ENCODE measurements around the gene PEF1.

DNA sequence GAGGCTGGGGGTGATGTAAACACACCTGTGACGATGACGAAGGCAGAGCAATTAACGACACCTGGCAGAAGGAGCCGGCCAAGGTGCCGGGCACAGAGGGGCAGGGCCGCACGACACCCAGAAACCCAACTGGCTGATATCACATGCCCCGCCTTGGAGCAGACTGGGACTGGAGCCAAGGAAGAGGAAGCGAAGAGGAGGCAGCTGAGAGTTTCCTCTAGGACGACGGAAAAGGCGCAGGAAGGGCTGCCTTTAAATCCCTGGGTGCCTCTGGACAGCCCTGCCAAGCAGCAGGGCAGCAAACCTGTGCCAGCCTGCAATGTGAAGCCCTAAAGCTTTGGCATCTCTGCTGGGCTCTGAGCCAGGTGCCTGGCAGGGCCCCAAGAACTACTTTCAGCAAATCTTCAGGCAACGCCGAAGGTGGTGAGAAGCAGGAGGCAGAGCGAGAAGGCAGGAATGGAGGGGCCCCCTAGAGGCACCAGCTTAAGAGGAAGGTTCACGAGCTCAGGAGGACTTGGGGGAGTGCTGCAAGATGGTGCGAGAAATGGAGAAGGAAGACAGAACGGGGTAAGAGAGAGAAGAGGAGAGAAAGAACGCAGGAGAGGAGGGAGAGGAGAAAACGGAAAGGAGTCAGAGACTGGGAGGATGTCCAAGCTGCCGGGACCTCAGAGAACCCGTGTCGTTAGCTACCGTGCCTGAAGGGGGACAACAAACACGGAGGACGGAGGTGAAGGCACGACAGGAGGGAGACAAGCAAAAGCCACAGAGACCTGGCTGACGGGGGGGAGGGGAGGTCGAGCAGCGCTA is 25.3 kb upstream of the PEF1 start:
- TF ChIP-seq SP1 (IDR thresholded peaks at IDR 0.05; ENCODE audit: low read depth, low read length) (no peak), MAFK (IDR thresholded peaks at IDR 0.05; ENCODE audit: low read depth, low read length) (no peak), GTF2F1 (IDR thresholded peaks at IDR 0.05; ENCODE audit: borderline replicate concordance, low read depth, low read length) (no peak), E2F6 (IDR thresholded peaks at IDR 0.05) (no peak)
- TF ChIP-seq, protein P1, sequence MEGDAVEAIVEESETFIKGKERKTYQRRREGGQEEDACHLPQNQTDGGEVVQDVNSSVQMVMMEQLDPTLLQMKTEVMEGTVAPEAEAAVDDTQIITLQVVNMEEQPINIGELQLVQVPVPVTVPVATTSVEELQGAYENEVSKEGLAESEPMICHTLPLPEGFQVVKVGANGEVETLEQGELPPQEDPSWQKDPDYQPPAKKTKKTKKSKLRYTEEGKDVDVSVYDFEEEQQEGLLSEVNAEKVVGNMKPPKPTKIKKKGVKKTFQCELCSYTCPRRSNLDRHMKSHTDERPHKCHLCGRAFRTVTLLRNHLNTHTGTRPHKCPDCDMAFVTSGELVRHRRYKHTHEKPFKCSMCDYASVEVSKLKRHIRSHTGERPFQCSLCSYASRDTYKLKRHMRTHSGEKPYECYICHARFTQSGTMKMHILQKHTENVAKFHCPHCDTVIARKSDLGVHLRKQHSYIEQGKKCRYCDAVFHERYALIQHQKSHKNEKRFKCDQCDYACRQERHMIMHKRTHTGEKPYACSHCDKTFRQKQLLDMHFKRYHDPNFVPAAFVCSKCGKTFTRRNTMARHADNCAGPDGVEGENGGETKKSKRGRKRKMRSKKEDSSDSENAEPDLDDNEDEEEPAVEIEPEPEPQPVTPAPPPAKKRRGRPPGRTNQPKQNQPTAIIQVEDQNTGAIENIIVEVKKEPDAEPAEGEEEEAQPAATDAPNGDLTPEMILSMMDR (IDR thresholded peaks at IDR 0.05; ENCODE audit: control extremely low read depth in 1 of 3, insufficient read depth in 1 of 3, low read depth in 1 of 3, low read length in 3 of 3): peak in 2 of 3 experiments; percentile 1 to 8; a peak in 2 of 4 replicates
